PFSK-1 (cell line): ENCODE measurements around the gene ZBTB2.

ENCODE experiments used
- FOXP2 ChIP-seq: optimal IDR thresholded peaks from 2 replicates; pipeline ENCODE3; 2011; ENCODE audit warnings: borderline replicate concordance, control low read depth, inconsistent platforms; ENCODE audit not compliant: insufficient read depth; ENCODE audit errors: extremely low read length, extremely low read depth
- POLR2AphosphoS5 ChIP-seq: IDR thresholded peaks from 2 replicates; pipeline ENCODE4 v1.6.1; 2012; ENCODE audit warnings: low read depth, mild to moderate bottlenecking, control low read depth, low read length, moderate library complexity
- SIN3A ChIP-seq: IDR thresholded peaks from 2 replicates; pipeline ENCODE4 v1.6.1; 2012; ENCODE audit warnings: mild to moderate bottlenecking, low read length, moderate library complexity, borderline replicate concordance; ENCODE audit not compliant: insufficient read depth
- TAF1 ChIP-seq: IDR thresholded peaks from 2 replicates; pipeline ENCODE4 v1.6.1; 2012; ENCODE audit warnings: low read length, control low read depth, borderline replicate concordance; ENCODE audit not compliant: insufficient read depth
- TF ChIP-seq, protein P1 (sequence below), 2 experiments: IDR thresholded peaks; 2 replicates each; pipeline versions ENCODE4 v1.6.1 to v1.8.0; 2011 to 2012; ENCODE audit warnings: low read depth in 2 of 2, low read length in 2 of 2, control low read depth in 1 of 2, inconsistent platforms in 1 of 2, mild to moderate bottlenecking in 1 of 2, moderate library complexity in 1 of 2; ENCODE audit not compliant: insufficient read depth in 1 of 2

Gene ZBTB2

GRCh38 chr6:151390851-151391470 lies 398 bp downstream of the ZBTB2 start:
- TF ChIP-seq, protein P1, sequence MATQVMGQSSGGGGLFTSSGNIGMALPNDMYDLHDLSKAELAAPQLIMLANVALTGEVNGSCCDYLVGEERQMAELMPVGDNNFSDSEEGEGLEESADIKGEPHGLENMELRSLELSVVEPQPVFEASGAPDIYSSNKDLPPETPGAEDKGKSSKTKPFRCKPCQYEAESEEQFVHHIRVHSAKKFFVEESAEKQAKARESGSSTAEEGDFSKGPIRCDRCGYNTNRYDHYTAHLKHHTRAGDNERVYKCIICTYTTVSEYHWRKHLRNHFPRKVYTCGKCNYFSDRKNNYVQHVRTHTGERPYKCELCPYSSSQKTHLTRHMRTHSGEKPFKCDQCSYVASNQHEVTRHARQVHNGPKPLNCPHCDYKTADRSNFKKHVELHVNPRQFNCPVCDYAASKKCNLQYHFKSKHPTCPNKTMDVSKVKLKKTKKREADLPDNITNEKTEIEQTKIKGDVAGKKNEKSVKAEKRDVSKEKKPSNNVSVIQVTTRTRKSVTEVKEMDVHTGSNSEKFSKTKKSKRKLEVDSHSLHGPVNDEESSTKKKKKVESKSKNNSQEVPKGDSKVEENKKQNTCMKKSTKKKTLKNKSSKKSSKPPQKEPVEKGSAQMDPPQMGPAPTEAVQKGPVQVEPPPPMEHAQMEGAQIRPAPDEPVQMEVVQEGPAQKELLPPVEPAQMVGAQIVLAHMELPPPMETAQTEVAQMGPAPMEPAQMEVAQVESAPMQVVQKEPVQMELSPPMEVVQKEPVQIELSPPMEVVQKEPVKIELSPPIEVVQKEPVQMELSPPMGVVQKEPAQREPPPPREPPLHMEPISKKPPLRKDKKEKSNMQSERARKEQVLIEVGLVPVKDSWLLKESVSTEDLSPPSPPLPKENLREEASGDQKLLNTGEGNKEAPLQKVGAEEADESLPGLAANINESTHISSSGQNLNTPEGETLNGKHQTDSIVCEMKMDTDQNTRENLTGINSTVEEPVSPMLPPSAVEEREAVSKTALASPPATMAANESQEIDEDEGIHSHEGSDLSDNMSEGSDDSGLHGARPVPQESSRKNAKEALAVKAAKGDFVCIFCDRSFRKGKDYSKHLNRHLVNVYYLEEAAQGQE (IDR thresholded peaks at IDR 0.05; ENCODE audit: insufficient read depth in 1 of 2, low read depth in 2 of 2, low read length in 2 of 2): no peak; a peak in 1 of 4 replicates
- TF ChIP-seq TAF1 (0 out of 2 replicates have a peak, but pooled peaks have one; percentile 9), SIN3A (0 out of 2 replicates have a peak, but pooled peaks have one; percentile 5), FOXP2 (no peak), POLR2AphosphoS5 (peak; percentile 90)

DNA sequence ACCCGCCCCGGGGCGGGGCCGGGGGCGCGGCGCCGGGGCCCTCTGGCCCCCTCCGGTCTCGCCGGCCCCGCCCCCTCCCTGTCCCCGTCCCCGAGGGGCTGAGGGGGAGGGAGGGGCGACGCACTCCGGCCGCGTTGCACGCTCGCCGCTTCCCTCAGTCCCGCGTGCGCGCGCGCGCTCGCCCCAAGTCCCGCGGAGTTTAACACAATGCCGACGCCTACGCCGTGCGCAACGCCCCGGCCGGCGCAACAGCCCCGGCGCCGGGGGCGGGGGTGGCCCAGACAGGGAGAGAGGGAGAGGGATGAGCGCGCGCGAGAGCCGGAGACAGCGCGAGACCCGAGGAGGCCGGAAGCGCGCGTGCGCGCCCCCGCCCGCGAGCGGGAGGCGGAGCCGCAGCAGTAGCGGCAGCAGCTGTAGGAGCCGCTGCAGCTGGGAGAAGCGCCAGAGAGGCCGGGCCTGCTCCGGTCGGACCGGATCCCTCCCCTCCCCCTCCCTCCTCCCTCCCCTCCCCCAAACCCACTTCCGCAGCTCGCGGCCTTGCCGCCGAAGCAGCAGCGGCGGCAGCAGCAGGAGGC lies 996 bp downstream of the ZBTB2 start:
- TF ChIP-seq TAF1: peak; percentile 55; the same call in 1 of the 2 replicates
- TF ChIP-seq SIN3A: peak; percentile 38; the same call in 1 of the 2 replicates
- TF ChIP-seq POLR2AphosphoS5: no peak
- TF ChIP-seq FOXP2: peak; percentile 96
- TF ChIP-seq, protein P1 (IDR thresholded peaks at IDR 0.05; ENCODE audit: insufficient read depth in 1 of 2, low read depth in 2 of 2, low read length in 2 of 2): peak in 1 of 2 experiments; percentile 36; a peak in 1 of 4 replicates

DNA sequence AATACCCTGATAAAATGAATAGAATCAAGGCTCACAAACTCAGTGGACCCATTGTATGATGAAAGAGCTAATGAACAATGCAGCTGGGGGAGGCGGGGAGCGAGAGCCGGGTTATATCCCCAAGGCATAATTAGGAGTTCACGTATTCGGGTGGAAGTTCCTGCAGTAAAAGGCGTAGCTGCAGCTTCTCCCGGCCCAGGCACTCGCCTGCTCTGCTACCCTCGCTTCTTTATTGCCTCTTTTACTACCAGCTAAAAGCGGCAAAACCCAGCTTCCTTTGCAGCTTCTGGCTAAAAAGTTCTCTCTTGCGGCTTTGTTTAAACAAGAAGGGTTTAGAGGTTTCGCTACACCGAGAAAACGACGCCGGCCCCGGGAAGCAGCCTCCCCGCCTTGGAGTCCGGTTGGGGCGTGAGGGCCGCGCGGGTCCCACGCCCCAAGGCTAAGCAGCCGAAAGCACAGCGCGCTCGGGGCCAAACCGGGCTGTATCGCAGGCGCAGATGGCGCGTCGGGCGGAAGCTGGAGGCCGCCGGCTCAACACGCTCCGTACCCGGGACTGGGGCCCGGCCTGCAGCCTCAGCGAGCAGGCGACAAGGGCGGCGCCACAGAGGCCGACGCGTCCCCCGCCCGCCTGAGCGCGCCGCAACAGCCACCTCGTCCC lies 1.6 kb downstream of the ZBTB2 start:
- TF ChIP-seq POLR2AphosphoS5 (peak; percentile 70; the same call in 1 of the 2 replicates), TAF1 (no peak), SIN3A (0 out of 2 replicates have a peak, but pooled peaks have one; percentile 33)
- TF ChIP-seq, protein P1 (IDR thresholded peaks at IDR 0.05; ENCODE audit: insufficient read depth in 1 of 2, low read depth in 2 of 2, low read length in 2 of 2): peak in 1 of 2 experiments; percentile 42; a peak in 1 of 4 replicates

DNA sequence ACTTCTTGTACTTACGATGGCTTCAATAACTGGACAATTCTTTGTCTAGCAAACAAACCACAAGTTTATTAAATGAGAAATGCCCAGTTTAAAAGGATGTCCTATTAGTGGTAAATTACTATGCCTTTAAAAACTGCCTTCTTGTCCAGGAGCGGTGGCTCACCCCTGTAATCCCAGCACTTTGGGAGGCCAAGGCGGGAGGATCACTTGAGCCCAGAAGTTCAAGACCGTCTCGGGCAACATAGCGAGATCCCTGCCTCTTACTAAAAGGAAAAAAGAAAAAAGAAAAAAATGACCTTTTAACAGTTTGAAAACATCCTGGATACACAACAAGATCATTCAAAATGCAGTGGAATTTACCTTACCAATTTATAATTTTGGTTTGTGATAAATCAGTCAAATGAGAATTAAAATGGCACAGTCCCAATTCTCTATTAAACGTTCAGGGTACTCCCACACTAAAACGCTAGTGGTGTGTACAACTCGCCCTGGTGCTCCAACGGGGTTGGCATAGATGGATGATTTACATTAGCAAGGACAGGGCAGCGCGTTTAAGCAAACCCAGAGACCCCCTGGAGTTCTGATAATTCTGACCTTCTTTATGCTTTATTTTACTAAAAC lies 2.3 kb downstream of the ZBTB2 start:
- TF ChIP-seq TAF1 (no peak), FOXP2 (no peak), SIN3A (no peak), POLR2AphosphoS5 (no peak)
- TF ChIP-seq, protein P1 (IDR thresholded peaks at IDR 0.05; ENCODE audit: insufficient read depth in 1 of 2, low read depth in 2 of 2, low read length in 2 of 2): no peak
